Cardiac fibroblast (primary cell): ENCODE results near the gene CLCF1.

Source experiments
- DNase-seq, 2 donors: peaks; one replicate each; pipeline versions ENCODE4 v3.0.0 to v3.0.0-alpha.2; 2010; ENCODE audit warnings: low read depth in 2 of 2
- H3K4me3 ChIP-seq, 2 donors: replicated peaks in 1 of 2; 1 replicate in 1 of 2; 2 replicates in 1 of 2; pipeline ENCODE4 v1.5.1; 2011; ENCODE audit warnings: low read depth in 2 of 2, low read length in 2 of 2, mild to moderate bottlenecking in 2 of 2, moderate library complexity in 1 of 2
- TF ChIP-seq, protein P1 (sequence below): IDR thresholded peaks from one replicate; pipeline ENCODE4 v1.5.1; 2011; ENCODE audit warnings: low read depth, mild to moderate bottlenecking, low read length, inconsistent platforms

The CLCF1 gene

GRCh38 chr11:67366961-67367760, 6.2 kb downstream of the CLCF1 start:
- TF ChIP-seq, protein P1, sequence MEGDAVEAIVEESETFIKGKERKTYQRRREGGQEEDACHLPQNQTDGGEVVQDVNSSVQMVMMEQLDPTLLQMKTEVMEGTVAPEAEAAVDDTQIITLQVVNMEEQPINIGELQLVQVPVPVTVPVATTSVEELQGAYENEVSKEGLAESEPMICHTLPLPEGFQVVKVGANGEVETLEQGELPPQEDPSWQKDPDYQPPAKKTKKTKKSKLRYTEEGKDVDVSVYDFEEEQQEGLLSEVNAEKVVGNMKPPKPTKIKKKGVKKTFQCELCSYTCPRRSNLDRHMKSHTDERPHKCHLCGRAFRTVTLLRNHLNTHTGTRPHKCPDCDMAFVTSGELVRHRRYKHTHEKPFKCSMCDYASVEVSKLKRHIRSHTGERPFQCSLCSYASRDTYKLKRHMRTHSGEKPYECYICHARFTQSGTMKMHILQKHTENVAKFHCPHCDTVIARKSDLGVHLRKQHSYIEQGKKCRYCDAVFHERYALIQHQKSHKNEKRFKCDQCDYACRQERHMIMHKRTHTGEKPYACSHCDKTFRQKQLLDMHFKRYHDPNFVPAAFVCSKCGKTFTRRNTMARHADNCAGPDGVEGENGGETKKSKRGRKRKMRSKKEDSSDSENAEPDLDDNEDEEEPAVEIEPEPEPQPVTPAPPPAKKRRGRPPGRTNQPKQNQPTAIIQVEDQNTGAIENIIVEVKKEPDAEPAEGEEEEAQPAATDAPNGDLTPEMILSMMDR: no peak
- H3K4me3 ChIP-seq: no peak overlapping the region
- DNase-seq: peak in 1 of 2 donors; percentile 79

- DNase-seq: peak in 1 of 2 donors; percentile 78
- H3K4me3 ChIP-seq: no peak overlapping the region
- TF ChIP-seq, protein P1: no peak
Observed at GRCh38 chr11:67366546-67366945, 6.9 kb downstream of the CLCF1 start.

GRCh38 chr11:67365736-67366444, 7.5 kb downstream of the CLCF1 start:
- peak in 1 of 2 donors; percentile 51 for DNase-seq
- H3K4me3 ChIP-seq: no peak overlapping the region
- TF ChIP-seq, protein P1: no peak

- no peak overlapping the region for H3K4me3 ChIP-seq
- DNase-seq: no peak
- TF ChIP-seq, protein P1: no peak
Observed at GRCh38 chr11:67364783-67365722, 8.3 kb downstream of the CLCF1 start.

GRCh38 chr11:67364169-67364568, 9.2 kb downstream of the CLCF1 start:
- TF ChIP-seq, protein P1: no peak

More at GRCh38 chr11:67364169-67364568, 9.2 kb downstream of the CLCF1 start:
- DNase-seq: no peak
- H3K4me3 ChIP-seq: no peak overlapping the region
